Measurements from ENCODE around the gene AKAP7. TPM values are rescaled to one million over a fixed set of nuclear protein-coding genes. Genes with fewer than 3 reads are reported as not detected.

Gene AKAP7
- total RNA-seq, 1 donor from 2014 or later = 1.3 TPM

DNA sequence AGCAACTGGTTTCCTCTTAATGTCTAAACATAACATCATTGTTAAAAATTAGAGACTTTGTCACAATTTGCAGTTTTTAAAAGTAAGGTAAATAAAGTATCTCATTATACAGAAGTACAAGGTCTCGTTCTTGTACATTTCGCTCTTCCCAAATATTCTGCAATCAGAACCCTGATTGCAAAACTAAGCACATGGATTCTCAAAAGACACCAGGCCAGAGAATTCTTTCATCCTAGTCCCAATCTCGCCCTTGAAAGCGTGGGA, 355 bp upstream of the AKAP7 start:
- no peaks in the 10 kb centered on the region for H3K27me3 ChIP-seq (ENCODE audit: control insufficient read depth, insufficient read depth, low read length)
- TF ChIP-seq, protein P1, sequence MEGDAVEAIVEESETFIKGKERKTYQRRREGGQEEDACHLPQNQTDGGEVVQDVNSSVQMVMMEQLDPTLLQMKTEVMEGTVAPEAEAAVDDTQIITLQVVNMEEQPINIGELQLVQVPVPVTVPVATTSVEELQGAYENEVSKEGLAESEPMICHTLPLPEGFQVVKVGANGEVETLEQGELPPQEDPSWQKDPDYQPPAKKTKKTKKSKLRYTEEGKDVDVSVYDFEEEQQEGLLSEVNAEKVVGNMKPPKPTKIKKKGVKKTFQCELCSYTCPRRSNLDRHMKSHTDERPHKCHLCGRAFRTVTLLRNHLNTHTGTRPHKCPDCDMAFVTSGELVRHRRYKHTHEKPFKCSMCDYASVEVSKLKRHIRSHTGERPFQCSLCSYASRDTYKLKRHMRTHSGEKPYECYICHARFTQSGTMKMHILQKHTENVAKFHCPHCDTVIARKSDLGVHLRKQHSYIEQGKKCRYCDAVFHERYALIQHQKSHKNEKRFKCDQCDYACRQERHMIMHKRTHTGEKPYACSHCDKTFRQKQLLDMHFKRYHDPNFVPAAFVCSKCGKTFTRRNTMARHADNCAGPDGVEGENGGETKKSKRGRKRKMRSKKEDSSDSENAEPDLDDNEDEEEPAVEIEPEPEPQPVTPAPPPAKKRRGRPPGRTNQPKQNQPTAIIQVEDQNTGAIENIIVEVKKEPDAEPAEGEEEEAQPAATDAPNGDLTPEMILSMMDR (IDR thresholded peaks at IDR 0.05; ENCODE audit: insufficient read depth, low read length, severe bottlenecking) = no peak
- FAIRE-seq (no peak), DNase-seq (ENCODE audit: low read depth) (no peak)
- H3K36me3 ChIP-seq (ENCODE audit: control insufficient read depth, insufficient read depth, low read length) = no peaks in the 10 kb centered on the region
- peak overlapping the region; percentile 62 for H3K4me3 ChIP-seq (ENCODE audit: low read depth, low read length)

DNA sequence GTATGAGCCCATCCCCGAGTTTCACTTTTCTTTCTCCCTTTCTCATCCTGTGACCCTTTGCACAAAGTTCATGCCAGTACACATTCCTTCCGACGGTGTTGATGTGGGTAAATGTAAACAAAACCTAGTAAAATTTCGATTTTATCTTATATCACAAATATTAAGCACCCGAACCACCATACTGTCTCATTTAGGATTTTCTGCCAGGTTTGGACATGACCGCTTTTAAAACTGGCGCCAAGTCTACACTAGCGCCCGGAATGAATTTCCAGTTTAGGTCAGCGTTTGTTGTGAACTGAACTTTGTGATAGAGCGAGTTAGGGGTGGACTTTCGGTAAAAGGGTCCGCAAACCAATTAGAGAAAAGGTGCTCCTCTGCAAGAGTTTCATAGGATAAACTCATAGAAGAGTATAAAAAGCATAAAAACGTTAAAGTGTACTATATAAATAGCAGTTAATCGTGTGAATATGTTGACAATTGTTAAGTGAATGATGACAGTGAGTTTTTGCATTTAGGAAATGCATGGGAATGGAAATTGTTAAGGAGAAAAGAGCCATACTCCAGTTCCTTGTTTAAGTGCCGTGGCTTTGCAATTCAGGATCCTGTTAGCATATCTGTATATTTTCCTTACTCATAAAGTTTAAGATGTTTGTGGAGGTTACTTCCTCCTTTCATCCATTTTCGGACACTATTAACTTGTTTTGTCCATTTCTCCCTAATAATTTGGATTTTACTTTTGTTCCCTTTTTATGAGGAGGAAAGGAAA, 937 bp downstream of the AKAP7 start:
- peak; percentile 22 for DNase-seq (ENCODE audit: low read depth)
- Histone ChIP-seq H3K27me3 (ENCODE audit: control insufficient read depth, insufficient read depth, low read length) (no peaks in the 10 kb centered on the region), H3K36me3 (ENCODE audit: control insufficient read depth, insufficient read depth, low read length) (no peaks in the 10 kb centered on the region), H3K4me3 (ENCODE audit: low read depth, low read length) (peak overlapping the region; percentile 62)
- FAIRE-seq = no peak
- TF ChIP-seq, protein P1 (IDR thresholded peaks at IDR 0.05; ENCODE audit: insufficient read depth, low read length, severe bottlenecking) = no peak

DNA sequence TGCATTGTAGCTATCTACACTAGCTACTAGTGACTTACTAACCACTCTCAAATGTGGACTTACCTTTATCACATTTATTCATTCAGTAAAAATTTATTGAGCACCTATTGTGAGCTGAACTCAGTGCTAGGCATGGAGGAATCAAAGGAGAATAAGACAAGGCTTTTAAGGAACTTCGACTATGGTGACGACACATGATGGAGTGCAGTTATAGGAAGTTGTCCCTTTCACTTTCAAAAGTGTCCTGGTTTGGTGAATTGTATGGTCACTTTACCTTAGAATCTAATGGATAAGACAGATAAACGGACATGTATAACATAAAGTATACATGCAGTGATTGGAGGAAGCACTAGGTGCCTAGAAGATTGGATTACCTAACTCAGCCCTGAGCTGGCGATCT, 4.3 kb downstream of the AKAP7 start:
- TF ChIP-seq, protein P1 (IDR thresholded peaks at IDR 0.05; ENCODE audit: insufficient read depth, low read length, severe bottlenecking) = no peak
- Histone ChIP-seq H3K27me3 (ENCODE audit: control insufficient read depth, insufficient read depth, low read length) (no peaks in the 10 kb centered on the region), H3K36me3 (ENCODE audit: control insufficient read depth, insufficient read depth, low read length) (no peaks in the 10 kb centered on the region), H3K4me3 (ENCODE audit: low read depth, low read length) (no peak overlapping the region)
- DNase-seq (ENCODE audit: low read depth) (no peak), FAIRE-seq (peak; percentile 85)

DNA sequence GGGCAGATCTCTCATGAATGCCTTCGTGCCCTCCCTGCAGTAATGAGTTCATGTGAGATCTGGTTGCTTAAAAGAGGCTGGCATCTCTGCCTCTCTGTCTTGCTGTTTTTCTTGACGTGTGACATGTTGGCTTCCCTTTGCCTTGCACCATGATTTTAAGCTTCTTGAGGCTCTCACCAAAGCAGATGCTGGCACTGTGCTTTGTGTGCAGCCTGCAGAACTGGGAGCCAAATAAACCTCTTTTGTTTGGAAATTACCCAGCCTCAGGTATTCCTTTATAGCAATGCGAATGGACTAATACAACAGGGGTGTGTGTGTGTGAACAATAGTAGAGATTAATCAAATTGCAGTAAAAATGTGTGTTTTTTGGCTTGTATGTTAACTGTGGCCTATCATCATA, 8.1 kb downstream of the AKAP7 start:
- no peaks in the 10 kb centered on the region for H3K27me3 ChIP-seq (ENCODE audit: control insufficient read depth, insufficient read depth, low read length)
- TF ChIP-seq, protein P1 (IDR thresholded peaks at IDR 0.05; ENCODE audit: insufficient read depth, low read length, severe bottlenecking) = no peak
- FAIRE-seq = no peak
- no peak overlapping the region for H3K4me3 ChIP-seq (ENCODE audit: low read depth, low read length)
- DNase-seq (ENCODE audit: low read depth) = no peak
- H3K36me3 ChIP-seq (ENCODE audit: control insufficient read depth, insufficient read depth, low read length) = no peaks in the 10 kb centered on the region

DNA sequence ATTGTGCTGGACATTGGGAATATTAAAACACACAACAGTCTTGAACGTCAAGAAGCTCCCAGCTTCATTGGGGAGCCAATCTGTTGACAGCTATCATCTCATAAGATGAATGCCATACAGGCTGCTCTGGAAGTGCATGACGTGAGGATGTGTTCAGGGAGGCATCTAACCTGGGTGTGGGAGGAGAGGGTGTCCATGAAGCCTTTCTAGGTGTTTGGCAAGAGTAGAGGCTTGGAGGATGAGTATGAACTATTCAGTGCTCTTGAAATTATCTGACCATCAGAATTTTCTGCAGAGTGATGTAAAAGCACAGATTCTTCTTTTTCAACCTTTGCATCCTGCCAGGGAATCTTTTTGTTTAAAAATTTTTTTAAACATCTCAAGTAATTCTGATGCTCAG, 11.6 kb downstream of the AKAP7 start:
- TF ChIP-seq, protein P1 (IDR thresholded peaks at IDR 0.05; ENCODE audit: insufficient read depth, low read length, severe bottlenecking) = no peak
- FAIRE-seq = no peak
- Histone ChIP-seq H3K4me3 (ENCODE audit: low read depth, low read length) (no peak overlapping the region), H3K36me3 (ENCODE audit: control insufficient read depth, insufficient read depth, low read length) (no peaks in the 10 kb centered on the region), H3K27me3 (ENCODE audit: control insufficient read depth, insufficient read depth, low read length) (no peaks in the 10 kb centered on the region)
- DNase-seq (ENCODE audit: low read depth) = no peak

DNA sequence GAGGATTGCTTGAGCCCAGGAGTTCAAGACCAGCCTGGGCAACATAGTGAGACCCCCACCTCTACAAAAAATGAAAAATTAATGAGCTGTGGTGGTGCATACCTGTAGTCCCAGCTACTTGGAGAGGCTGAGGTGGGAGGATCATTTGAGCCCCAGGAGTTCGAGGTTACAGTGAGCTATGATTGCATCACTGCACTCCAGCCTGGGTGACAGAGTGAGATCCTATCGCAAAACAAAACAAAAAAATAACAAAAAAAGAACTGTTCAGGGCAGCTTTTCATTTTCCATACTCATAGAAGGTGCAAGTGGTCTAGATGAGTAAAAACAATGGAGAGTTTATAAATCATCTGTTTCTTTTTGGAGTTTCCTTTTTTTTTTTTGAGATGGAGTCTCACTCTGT, 21.1 kb downstream of the AKAP7 start:
- DNase-seq (ENCODE audit: low read depth) (no peak), FAIRE-seq (no peak)
- TF ChIP-seq, protein P1 (IDR thresholded peaks at IDR 0.05; ENCODE audit: insufficient read depth, low read length, severe bottlenecking) = no peak
- Histone ChIP-seq H3K36me3 (ENCODE audit: control insufficient read depth, insufficient read depth, low read length) (no peaks in the 10 kb centered on the region), H3K4me3 (ENCODE audit: low read depth, low read length) (no peak overlapping the region), H3K27me3 (ENCODE audit: control insufficient read depth, insufficient read depth, low read length) (no peaks in the 10 kb centered on the region)

Data from bronchial epithelial cell (primary cell).